OCI-LY3 (cell line): ENCODE data around the gene TRIM54.

Experiments
- EZH2phosphoT487 ChIP-seq: fragments of 200-600 bp; shearing (Covaris generic); IDR thresholded peaks from 2 replicates; pipeline ENCODE4 v1.6.1; 2018; ENCODE audit warnings: antibody characterized with exemption, mixed run types, low read depth
- TF ChIP-seq, protein P1 (sequence below): fragments of 200-600, 300-600 bp; sonication (generic); IDR thresholded peaks from 2 replicates; pipeline ENCODE4 v1.5.1; 2014; ENCODE audit warnings: antibody characterized with exemption, low read length, low read depth

DNA sequence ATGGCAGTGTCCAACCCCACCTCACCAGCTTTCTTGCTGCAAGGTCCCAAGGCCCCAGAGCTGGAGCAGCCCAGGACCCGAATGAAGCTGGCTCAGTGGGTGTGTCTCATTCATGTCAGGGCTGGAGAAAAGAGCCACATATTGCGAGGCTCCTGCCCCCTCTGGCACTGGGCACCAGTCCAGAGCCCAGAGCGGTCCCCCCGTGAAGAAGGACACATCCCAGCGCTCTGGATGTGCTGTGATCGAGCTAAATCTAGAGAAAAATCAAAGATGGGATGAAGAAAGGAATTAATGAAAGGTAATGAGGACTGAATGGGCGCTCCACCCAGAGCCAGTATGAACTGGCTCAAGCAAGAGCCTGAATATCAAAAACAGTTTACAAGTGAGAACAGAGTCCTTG is 53.9 kb downstream of the TRIM54 start:
- TF ChIP-seq, protein P1, sequence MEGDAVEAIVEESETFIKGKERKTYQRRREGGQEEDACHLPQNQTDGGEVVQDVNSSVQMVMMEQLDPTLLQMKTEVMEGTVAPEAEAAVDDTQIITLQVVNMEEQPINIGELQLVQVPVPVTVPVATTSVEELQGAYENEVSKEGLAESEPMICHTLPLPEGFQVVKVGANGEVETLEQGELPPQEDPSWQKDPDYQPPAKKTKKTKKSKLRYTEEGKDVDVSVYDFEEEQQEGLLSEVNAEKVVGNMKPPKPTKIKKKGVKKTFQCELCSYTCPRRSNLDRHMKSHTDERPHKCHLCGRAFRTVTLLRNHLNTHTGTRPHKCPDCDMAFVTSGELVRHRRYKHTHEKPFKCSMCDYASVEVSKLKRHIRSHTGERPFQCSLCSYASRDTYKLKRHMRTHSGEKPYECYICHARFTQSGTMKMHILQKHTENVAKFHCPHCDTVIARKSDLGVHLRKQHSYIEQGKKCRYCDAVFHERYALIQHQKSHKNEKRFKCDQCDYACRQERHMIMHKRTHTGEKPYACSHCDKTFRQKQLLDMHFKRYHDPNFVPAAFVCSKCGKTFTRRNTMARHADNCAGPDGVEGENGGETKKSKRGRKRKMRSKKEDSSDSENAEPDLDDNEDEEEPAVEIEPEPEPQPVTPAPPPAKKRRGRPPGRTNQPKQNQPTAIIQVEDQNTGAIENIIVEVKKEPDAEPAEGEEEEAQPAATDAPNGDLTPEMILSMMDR: no peak
- no peak for TF ChIP-seq EZH2phosphoT487
